ENCODE measurements around the gene VSTM4.

The VSTM4 gene

DNA sequence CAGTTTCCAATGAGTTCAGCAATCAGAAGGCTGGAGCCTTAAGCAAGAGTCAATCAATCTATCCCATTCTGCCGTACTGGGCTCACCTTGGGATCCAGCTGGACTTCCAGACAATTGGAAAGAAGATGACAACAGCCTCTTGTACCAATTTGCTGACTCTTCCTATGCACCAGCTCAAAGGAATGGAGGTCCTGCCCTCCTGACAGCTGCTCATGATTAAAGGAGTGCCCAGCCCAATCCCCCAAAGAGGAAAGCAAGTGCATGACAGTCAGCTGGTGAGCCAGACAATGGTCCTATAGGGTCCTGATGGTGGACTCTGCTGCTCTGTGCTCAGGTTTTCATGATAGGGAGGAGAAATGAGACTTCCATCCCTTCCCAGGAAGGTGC is 25.1 kb downstream of the VSTM4 start:
- DNase-seq = no peak

DNA sequence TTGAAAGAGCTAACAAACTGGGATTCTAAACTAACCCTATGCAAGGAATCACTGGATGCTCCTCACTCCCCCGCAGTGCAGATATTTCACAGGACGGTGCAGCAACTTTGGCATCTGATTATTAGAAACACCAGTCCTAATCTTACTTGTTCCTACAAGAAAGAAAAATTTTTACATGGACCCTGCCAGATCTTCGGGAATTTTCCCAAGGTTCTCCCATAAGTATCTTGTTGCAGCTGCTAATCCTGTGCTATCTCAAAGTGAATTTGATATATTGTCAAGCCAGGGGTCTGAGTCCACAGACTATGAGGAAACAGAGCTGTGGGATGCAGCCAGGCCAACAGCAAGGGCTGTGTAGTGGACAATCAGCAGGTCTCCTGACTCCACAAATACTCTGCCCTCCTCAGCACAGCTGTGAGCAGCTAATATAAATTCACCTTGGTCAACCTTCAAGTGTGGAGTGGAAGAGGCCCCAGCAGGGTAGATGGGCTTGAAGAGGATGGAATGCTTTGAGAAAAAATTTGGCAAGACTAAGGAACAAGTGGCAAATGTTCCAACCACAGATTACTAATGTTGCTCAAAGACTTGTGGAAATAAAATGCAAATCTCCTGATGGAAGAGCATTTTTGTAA is 25.6 kb downstream of the VSTM4 start:
- DNase-seq = no peak

DNA sequence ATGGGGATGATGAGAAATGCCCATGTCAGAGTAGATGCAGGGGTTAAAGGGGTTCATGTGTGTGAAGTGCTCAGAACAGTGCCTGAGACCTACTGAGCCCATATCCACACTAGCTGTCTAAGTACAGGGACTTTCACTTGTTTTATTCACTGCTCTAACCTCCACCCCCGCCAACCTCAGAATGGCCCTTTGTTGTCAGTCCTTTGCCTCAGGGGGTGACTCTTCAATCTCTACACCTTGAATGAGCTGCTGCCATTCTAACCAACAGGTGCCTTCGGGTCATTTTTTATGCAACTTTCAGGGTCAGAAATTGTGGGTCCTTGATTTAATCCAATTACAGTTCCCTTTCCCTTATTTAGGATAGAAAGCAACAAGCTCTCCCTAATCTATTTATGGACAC is 26.2 kb downstream of the VSTM4 start:
- DNase-seq = no peak

DNA sequence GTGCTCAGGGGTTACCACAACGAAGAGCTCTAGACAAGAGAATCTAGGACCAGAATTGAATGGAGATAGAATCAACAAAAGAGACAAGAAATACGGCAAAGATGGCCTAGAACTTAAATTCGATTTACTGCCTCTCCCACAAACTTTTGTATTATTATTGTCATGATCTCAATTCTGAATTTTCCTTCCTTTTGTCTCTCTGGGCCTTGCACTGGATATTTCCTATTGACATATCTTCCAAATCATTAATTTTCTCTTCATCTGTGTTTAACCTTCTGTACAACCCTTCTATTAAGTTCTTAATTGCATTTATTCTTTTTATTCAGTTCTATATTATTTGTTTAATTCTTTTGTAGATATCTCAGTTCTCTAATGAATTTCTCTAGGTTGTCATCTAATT is 28.4 kb downstream of the VSTM4 start:
- no peak for DNase-seq

DNA sequence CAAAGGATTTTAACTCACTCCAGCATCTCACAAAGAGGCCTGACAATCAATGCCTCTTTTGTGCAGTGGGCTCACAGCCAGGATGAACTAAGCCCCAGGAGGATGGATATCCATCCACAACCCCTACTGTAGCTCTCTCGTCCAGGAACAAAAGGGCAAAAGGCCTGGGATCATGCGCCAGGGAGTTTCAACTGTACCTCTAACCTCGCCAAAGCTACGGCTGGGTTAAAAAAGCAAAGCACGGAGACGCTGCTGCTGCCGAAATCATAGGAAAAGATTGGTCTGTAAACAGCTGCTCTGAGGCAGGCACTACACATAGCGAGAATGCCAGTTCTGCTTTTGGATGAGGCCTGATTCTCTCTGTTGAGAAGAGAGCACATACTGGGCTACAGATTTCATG is 32.1 kb downstream of the VSTM4 start:
- DNase-seq = no peak

DNA sequence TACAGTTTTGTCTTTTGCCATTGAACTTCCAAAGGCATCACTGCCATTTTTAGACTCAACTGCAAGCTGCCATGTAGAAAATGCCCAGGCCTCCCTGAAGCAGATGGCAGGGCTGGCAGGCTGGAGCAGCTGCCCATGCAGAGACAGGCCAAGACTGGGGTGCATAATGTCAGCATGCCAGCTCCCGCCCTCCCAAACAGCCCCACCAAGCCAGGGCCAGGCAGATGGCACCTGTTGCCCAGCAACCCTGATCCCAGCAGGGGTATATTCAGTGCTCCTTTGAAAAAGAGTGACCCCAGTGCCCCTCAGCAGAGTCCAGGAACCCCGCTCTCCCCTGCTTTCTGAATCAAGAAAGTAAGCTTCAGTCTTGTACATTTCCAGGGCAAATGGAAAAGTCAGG is 32.6 kb downstream of the VSTM4 start:
- no peak for DNase-seq

DNA sequence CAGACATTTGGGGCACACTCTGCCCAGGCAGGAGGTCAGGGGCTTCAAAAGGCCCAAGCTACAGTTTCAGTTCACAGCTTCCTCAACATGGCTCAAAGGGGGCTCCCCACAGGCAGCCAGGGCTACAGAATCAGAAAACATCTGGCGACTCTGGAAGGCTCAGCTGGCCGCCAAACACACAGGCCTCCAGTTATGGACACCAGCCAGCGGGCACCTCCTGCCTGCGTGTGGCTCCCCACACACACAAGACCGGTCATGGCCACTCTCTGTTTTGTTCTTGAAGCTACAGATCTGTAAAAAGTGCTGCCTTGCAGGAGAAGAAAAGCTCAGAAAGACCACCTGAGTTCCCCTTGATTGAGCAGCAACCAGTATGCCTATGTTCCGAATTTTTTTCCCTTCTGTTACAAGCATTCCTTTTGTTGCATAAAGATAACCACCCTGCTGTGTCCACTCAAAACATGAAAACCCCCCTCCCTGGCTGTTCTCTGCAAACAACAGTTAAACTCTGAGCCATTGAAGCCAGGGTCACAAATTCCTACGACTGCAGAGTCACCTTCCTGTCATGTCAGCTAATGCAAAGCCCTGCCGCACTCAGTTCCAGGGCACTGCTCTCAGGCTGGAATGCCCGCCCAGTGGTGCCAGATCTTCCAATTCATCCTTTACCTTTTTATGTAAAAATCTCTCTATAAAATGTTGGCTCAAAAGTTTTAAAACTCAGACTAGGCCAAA is 33.6 kb downstream of the VSTM4 start:
- no peak for DNase-seq

DNA sequence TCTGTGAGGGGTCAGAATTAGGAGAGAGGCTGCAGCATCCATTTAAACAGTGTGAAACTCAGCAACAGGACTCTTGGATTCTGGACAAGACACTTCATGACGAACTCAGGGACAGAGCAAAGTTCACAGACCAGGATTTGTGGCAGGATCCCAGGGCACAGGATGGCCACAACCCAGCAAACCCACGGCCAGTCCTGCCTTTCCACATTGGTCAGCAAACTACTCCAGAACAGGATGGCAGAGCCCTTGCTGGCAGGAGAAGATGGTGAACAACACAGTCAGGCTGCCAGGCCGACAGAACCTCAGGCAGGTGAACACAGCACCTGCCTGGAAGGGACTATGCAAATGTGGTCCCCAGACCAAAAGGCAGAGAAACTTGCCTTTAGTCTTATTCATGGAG is 34.4 kb downstream of the VSTM4 start:
- DNase-seq = no peak

DNA sequence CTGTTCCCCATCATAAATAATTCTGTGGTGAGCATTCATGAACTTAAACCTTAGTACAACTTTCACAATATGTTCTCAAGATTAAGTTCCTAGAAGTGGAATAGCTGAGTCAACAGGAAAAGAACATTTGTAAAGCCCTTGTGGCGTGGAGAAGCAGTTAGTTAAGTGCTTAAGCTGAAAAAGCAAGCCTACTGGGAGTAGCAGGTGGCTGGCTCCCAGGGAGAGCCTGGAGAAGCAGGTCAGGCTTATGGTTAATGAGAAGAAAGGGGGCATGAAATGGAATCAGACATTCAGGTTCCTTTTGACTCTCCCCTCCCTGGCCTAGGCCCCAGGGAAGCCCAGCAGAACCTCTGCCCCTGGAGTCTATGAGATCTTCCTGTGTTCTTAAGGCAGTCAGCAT is 35.3 kb downstream of the VSTM4 start:
- DNase-seq = no peak

DNA sequence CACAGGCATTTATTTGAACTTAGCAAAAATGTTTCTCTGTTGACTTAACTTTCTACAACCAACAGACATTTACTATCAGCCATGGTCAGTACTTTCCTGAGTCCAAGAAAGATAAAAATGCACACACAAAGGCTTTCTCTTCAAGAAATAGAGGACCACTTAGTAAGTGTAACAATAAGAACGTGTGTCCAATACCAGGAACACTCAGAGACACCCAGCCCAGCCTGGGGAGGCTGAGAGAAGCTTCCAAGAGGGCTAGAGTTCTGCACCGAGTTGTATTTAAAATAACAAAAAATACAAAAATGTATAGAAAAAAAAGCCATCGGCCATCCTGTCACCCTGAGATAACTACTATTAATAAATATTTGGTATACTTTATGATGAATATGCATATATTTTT is 35.8 kb downstream of the VSTM4 start:
- DNase-seq = no peak

DNA sequence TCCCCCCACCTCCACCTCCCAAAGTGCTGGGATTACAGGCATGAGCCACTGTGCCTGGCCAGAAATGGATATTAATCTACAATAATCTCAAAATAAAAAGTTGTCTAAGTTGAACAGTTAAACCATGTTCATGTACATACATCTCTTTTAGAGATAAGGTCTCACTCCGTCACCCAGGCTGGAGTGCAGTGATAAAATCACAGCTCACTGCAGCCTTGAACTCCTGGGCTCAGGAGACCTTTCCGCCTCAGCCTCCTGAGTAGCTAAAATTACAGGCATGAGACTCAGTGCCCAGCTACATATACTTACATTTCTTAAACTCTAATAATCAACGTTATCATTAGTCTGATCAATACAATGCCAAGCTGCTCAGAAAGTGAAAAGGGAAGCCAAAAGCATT is 36.2 kb downstream of the VSTM4 start:
- DNase-seq = no peak

DNA sequence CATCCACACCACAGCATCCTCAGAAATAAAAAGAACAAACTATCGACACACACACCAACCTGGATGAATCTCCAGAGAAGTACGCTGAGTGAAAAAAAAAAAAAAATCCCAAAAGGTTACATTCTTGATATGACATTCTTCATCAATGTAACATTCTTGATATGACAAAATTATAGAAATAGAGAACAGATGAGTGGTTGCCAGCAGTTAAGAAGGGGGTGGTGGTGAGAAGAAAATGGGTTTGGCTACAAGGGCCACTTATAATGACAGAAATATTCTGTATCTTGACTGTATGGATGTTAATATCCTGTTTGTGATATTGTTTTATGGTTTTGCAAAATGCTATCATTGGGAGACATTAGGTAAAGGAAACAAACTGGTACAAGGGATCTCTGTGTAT is 36.9 kb downstream of the VSTM4 start:
- no peak for DNase-seq

DNA sequence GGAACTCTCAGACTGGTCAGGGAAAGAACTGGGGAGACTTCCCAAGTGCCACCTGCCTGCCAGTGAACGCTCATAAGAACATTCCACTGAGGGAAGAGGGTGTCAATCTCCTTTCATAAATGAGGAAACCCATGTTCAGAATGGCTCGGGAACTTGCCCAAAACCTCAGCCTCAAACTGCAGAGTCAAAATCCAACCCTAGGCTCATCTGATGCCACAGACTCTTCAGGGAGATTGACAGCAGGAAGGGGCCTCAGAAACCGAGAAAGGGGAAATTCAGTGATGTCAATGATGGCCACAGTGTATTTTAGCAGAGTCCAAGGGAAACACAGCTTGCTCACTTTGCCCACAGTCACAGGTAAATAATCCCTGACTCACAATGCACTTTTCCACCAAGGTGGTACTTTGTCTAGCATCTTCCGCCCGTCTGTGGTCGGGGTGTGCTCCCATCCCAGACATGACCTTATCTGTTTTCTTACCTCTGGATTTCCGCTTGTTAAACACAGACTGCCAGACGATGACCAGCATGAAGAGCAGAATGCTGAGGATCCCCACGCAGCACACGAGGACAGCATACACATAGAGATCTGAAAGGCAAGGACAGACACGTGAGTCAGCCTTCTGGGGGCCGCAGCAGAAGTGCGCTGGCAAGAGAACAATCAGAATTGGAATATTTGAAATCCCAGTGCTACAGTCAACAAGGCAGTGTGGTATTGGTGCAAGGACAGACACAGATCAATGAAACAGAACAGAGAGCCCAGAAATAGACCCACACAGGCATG is 38.4 kb downstream of the VSTM4 start:
- DNase-seq = no peak

DNA sequence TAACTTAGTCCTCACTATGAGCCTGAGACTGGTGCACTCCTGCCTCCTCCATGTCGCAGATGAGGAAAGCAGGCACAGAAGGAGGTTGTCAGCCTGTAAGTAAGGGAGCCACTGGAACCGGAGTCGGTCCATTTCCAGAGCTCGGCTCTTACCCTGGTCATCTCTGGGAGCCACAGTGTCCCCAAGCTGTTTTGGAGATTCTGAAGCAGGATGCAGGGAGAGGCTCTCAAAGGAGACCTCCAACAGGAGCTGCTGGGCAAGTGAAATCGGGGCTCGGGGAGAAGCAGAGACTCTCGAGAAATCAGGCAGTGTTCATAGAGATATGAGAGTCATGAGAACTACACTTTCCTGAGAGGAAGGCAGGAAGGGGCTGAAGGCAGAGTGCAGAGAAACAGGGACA is 39.0 kb downstream of the VSTM4 start:
- DNase-seq = no peak

DNA sequence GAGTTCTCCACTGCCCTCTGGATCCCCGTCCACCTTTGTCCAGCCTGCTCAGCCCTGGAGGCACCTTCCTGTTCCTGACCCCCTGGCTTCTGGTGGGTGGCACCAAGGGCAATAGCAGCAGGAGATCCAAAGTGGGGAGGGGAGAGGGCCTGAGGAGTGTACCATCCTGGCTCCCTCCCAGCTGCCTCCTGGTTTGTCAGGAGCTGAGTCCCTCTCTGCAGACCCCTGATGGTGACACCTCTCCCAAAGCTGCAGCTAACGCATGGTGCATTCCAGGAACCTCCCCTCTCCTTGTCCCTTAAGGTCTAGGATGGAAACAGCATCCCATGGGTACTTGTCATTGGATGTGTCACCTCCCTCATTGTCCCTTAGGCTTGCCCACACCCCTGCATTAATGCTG is 39.6 kb downstream of the VSTM4 start:
- no peak for DNase-seq

DNA sequence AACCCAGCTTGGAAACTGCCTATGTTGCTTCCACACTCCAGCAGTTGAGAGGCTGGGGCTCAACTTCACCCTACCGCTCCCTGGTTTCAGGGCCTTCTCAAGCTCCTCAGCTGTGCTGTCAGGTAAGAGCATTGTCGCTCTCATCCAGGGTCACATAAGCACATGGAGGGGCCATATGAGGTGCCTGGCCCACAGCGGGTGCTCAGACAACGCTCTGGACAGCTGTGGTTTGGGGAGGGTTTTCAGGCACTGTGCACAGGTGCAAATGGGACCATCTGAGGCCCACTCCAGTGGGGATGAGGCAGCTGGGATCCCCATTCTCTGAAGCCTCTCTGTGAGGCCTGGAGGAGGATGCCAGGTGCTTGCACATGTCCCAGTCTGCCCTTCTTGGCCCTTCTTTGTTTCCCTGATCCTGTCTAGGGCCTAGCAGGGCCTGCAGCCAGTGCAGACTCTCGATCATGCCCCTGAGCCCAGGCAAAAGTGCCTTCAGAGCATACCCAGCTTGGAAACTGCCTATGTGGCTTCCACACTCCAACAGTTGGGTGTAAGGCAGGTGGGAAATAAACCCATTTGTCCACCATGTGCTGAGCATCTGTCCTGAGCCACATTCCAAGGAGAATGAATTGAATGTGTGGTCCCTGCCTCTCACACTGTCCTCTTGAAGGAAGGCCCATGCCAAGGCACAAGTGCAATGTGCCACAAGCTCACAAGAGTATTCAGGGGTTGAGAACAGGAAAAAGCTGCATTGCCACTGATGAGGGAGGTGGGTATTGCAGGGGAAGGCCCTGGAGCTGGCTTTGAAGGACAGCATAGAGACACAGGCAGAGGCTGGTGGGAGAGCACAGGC is 40.3 kb downstream of the VSTM4 start:
- DNase-seq = no peak

DNA sequence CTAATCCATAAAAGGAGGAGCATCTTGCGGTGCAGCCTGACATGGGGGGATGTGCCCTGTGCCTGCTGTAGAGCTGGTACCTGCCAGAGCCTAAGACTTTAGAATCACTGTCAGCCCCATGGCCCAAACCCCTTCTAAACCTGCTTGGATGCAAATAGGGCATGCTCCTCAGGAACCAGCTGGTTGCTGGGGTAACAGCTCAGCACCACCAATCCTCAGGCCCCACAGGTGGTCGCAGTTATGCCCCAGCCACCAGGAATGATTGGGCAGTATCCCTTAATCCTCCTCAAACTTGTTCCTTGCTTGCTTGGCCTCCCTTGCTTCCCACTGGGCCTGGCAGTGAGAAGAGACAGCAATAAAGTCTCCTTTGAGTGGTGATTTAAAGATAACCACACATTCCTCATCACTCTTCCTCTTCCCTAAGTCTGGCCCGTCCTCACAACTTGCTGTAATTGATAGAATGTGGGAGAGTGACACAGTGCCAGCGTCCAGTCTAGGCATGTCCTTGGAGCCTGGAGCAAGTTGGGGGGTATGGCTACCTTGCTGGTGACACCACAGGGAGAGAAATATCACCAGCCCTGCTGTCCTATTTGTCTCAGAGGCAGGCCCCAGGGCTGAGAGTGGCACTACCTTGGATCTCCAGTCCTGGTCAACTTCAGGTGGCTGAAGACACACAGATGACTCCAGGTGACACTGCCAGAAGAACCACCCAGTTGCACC is 43.0 kb downstream of the VSTM4 start:
- no peak for DNase-seq

DNA sequence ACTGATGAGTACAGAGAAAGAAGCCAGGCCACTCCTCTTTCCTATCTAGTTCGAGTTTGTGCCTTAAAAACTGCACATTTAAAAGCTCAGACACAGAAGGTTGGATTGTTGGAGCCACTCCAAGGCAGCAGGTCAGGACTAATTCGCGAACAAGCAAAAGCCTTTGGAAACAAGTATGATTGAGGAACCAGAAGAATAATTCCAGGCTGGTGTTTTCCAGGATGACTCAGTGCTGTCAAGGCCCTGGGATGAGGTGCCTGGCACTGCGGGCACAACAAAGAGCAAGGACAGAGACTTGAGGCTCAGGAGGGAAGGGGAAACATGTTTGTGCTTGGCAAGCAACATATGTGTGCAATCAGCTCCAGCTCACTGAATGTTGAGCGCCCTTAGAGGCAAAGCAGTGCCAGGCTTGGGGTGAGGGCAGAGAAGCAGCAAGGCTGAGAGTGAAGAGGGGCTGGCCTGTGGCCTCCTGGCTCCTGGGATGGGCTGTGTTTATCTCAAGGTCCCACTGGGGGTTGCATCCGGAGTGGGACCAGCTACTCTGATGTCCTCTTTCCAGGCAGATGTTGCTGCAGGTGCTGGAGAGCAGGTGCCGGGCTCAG is 44.1 kb downstream of the VSTM4 start:
- DNase-seq = no peak

DNA sequence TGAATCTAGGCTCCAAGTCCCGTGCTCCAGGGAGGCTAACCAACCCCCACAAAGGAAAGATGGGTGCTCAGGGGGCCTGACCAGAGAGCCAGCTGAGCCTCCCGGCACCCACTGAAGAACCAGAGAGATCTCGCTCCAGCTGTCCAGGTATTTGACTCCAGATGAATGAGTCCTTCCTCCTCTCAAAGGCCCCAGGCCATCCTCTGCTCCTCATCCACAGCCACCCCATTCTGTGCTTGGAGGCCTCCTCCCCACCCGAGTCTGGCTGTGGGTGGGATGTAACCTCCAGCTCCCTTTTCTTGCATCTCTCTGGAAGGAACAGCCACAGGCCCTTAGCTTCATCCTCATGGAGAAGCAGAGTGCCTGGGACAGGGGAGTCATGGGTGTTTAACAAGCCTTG is 44.6 kb downstream of the VSTM4 start:
- no peak for DNase-seq

DNA sequence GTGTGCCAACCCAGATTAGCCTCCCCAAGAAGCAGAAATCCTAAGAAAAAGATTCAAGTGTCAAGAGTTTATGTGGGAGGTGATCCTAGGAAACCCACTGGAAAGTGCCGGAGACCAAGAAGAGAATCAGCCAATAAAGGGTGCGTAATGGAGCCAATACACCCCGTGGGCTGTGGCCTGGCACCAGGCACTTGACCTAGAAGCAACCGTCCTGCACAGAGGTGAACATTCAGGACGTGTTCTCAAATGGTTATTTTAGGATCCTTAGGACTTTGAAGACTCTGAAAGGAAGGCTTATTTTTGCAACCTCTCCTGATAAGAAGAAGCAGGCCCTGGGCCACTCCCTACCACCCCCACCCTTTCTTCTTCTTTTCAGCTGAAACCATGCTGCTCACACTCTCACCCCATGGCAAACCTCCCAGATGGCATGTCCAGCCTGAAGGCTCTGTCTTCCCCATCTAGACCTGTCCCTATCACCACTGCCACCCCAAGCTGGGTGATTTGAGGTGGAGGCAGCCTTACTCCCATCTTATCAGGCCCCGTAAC is 46.6 kb downstream of the VSTM4 start:
- DNase-seq = no peak

DNA sequence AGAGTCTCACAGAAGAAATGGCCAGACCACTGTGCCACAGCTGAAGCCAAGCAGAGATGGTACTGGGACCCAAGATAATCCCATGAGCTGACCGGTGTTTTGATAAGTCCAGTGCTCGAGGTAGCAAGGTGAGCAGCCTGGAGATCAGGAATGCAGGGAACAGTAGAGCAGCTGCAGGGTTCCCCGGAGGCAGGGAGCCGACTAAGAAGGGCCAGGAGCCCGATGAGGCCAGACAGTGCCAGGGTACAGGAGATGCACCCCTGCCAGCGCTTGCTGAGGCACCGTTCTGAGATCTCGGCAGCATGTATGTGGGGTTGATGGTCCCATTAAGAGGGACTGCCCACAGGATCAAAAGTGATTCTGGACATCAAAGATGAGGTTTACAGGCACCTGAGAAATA is 47.1 kb downstream of the VSTM4 start:
- no peak for DNase-seq
